Activated T-cell treated with anti-CD3 and anti-CD28 coated beads for 1 hour (primary cell): ENCODE results near the gene USP34.
"Not testable (repeated sequence)": the region's sequence is repeated elsewhere in the genome, so short reads cannot be mapped to it uniquely, and the experiment has no call there.

Experiments
- DNase-seq: peaks from one replicate; pipeline ENCODE4 v3.0.0-alpha.2; 2020; ENCODE audit warnings: low read depth

The USP34 gene

GRCh38 chr2:61148091-61148490, 322.8 kb downstream of the USP34 start:
- DNase-seq, result not testable (repeated sequence)

DNA sequence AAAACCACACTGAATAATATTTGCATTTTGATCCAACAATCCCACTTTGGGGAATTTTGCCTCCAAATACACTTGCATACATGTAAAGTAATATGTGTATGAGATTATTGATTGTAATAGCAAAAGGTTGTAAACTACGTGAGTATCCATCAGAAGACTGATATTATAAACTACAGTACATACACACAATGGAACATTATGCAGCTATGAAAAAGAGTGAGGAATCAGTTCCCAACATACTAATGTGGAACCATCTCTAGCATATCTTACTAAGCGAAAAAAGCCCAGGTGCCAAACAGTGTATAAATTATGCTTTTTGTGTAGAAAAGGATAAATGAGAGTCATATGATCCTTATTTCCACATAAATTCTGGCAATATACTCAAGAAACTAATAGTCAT, 324.9 kb downstream of the USP34 start:
- no peak for DNase-seq

- peak; percentile 88 for DNase-seq
Measured at GRCh38 chr2:61144697-61145268, 326.1 kb downstream of the USP34 start.

- DNase-seq, result no peak
Measured at GRCh38 chr2:61141151-61141550, 329.7 kb downstream of the USP34 start.

- DNase-seq, result no peak
Measured at GRCh38 chr2:61138859-61139258, 332.0 kb downstream of the USP34 start.
